Measurements from ENCODE around the gene UBA7. TPM values are rescaled to one million over a fixed set of nuclear protein-coding genes. Genes with fewer than 3 reads are reported as not detected.

Gene UBA7
- total and polyA plus RNA-seq, 2 of the 13 experiments (the other 11 are each of a cell fraction or from before 2014, with no cell fraction given) = 9.5 to 16.5 TPM

- TF ChIP-seq THAP7 (CRISPR knock-in tag; IDR thresholded peaks at IDR 0.05) = peak; percentile 43; the same call in 1 of the 2 replicates
- TF ChIP-seq SMAD3 (CRISPR knock-in tag; IDR thresholded peaks at IDR 0.05) = no peak
- TF ChIP-seq ZNF816 (CRISPR knock-in tag; IDR thresholded peaks at IDR 0.05; ENCODE audit: borderline replicate concordance) = no peak
- TF ChIP-seq, protein P1, sequence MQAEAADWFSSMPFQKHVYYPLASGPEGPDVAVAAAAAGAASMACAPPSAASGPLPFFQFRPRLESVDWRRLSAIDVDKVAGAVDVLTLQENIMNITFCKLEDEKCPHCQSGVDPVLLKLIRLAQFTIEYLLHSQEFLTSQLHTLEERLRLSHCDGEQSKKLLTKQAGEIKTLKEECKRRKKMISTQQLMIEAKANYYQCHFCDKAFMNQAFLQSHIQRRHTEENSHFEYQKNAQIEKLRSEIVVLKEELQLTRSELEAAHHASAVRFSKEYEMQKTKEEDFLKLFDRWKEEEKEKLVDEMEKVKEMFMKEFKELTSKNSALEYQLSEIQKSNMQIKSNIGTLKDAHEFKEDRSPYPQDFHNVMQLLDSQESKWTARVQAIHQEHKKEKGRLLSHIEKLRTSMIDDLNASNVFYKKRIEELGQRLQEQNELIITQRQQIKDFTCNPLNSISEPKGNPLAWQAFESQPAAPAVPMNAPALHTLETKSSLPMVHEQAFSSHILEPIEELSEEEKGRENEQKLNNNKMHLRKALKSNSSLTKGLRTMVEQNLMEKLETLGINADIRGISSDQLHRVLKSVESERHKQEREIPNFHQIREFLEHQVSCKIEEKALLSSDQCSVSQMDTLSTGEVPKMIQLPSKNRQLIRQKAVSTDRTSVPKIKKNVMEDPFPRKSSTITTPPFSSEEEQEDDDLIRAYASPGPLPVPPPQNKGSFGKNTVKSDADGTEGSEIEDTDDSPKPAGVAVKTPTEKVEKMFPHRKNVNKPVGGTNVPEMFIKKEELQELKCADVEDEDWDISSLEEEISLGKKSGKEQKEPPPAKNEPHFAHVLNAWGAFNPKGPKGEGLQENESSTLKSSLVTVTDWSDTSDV (CRISPR knock-in tag; IDR thresholded peaks at IDR 0.05) = no peak
- no peak for TF ChIP-seq ZNF781 (CRISPR knock-in tag; IDR thresholded peaks at IDR 0.05; ENCODE audit: borderline replicate concordance, not compliant biosample characterization)
- TF ChIP-seq STAG1 (CRISPR knock-in tag; IDR thresholded peaks at IDR 0.05) = no peak
- TF ChIP-seq PRPF4 (IDR thresholded peaks at IDR 0.05; ENCODE audit: low read depth, low read length, poor library complexity, severe bottlenecking) = no peak
- TF ChIP-seq HMGXB4 (CRISPR knock-in tag; IDR thresholded peaks at IDR 0.05; ENCODE audit: borderline replicate concordance in 1 of 2, low read depth in 1 of 2) = peak; percentile 28 to 41; a peak in 1 of 4 replicates
- peak; percentile 76 for TF ChIP-seq POGZ (CRISPR knock-in tag; IDR thresholded peaks at IDR 0.05)
- no peak for TF ChIP-seq CENPX (CRISPR knock-in tag; IDR thresholded peaks at IDR 0.05)
- no peak for TF ChIP-seq CEBPG (CRISPR knock-in tag; IDR thresholded peaks at IDR 0.05)
- TF ChIP-seq ZNF275 (CRISPR knock-in tag; IDR thresholded peaks at IDR 0.05; ENCODE audit: borderline replicate concordance) = no peak
- TF ChIP-seq, protein P2, sequence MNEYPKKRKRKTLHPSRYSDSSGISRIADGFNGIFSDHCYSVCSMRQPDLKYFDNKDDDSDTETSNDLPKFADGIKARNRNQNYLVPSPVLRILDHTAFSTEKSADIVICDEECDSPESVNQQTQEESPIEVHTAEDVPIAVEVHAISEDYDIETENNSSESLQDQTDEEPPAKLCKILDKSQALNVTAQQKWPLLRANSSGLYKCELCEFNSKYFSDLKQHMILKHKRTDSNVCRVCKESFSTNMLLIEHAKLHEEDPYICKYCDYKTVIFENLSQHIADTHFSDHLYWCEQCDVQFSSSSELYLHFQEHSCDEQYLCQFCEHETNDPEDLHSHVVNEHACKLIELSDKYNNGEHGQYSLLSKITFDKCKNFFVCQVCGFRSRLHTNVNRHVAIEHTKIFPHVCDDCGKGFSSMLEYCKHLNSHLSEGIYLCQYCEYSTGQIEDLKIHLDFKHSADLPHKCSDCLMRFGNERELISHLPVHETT (CRISPR knock-in tag; conservative IDR thresholded peaks at IDR 0.05) = peak; percentile 67; the same call in 1 of the 2 replicates
- 0 out of 2 replicates have a peak, but pooled peaks have one; percentile 55 for TF ChIP-seq ARHGAP35 (CRISPR knock-in tag; IDR thresholded peaks at IDR 0.05; ENCODE audit: borderline replicate concordance)
- TF ChIP-seq IRF2 (CRISPR knock-in tag; IDR thresholded peaks at IDR 0.05) = no peak
- 0 out of 2 replicates have a peak, but pooled peaks have one; percentile 2 for TF ChIP-seq ZBTB20 (CRISPR knock-in tag; IDR thresholded peaks at IDR 0.05; ENCODE audit: borderline replicate concordance, low read depth)
- TF ChIP-seq HOXA5 (CRISPR knock-in tag; IDR thresholded peaks at IDR 0.05) = peak; percentile 62; the same call in 1 of the 2 replicates
- TF ChIP-seq MXD3 (CRISPR knock-in tag; IDR thresholded peaks at IDR 0.05) = peak; percentile 31
Measured at GRCh38 chr3:49786357-49787181, 27.2 kb downstream of the UBA7 start, which contains the start of gene IP6K1 (continued).

Data from HepG2 (cell line).